IMR-90 (cell line): ENCODE data around the gene PRKCH. TPM values are rescaled to one million over a fixed set of nuclear protein-coding genes. Genes with fewer than 3 reads are reported as not detected.
A peak's percentile ranks its signal among the peaks of the same experiment; 100 is the strongest.

Experiments used
- ATAC-seq: fragments of 200-7000 bp; cut with Tn5 transposase; 2 replicates; pipeline ENCODE4 v1.9.1; 2020; ENCODE audit warnings: low read depth, mild to moderate bottlenecking, moderate library complexity
- BruUV-seq: library from RNA; stranded (reverse); fragments of 400-500 nt; replicated peaks from 2 replicates; lab custom pipeline; 2021; lab: Mats Ljungman, UMichigan
- CTCF ChIA-PET: fragments of 300-600 bp; formaldehyde crosslinking; extraction: SDS; loops from one replicate; lab custom pipeline; 2021; ENCODE audit warnings: antibody characterized with exemption; lab: Yijun Ruan, JAX
- POLR2A ChIA-PET: fragments of 300-600 bp; sonication (Branson Sonifier 250); formaldehyde crosslinking; loops from one replicate; lab custom pipeline; 2022; ENCODE audit warnings: antibody characterized with exemption; ENCODE audit not compliant: unreplicated experiment; lab: Charles Lee
- DNase-seq: peaks from one replicate; pipeline ENCODE4 v3.0.0; 2013
- H2AFZ ChIP-seq: replicated peaks from 2 replicates; pipeline ENCODE3; 2013; ENCODE audit warnings: low read length, mild to moderate bottlenecking; ENCODE audit not compliant: poor library complexity
- H2AK5ac ChIP-seq: 2 replicates; pipeline ENCODE4 v1.6.1; 2013; ENCODE audit warnings: low read depth, low read length, inconsistent platforms
- H2AK9ac ChIP-seq: replicated peaks from 2 replicates; pipeline ENCODE3; 2013; ENCODE audit warnings: mild to moderate bottlenecking, low read depth, low read length, moderate library complexity; ENCODE audit not compliant: poor library complexity
- H2BK120ac ChIP-seq: 2 replicates; pipeline ENCODE4 v1.6.1; 2013; ENCODE audit warnings: low read depth, low read length, inconsistent platforms
- H2BK15ac ChIP-seq: 3 replicates; pipeline ENCODE4 v1.6.1; 2013; ENCODE audit warnings: low read depth, low read length, inconsistent platforms
- H2BK20ac ChIP-seq: 2 replicates; pipeline ENCODE4 v1.6.1; 2013; ENCODE audit warnings: low read depth, mild to moderate bottlenecking, inconsistent platforms, low read length, moderate library complexity
- H2BK5ac ChIP-seq: 2 replicates; pipeline ENCODE4 v1.6.1; 2013; ENCODE audit warnings: mild to moderate bottlenecking, low read depth, low read length, inconsistent platforms; ENCODE audit not compliant: poor library complexity, severe bottlenecking
- H3K14ac ChIP-seq: replicated peaks from 2 replicates; pipeline ENCODE4 v1.6.1; 2013; ENCODE audit warnings: low read depth, low read length, inconsistent platforms
- H3K18ac ChIP-seq: 2 replicates; pipeline ENCODE4 v1.6.1; 2013; ENCODE audit warnings: low read depth, low read length, control low read depth
- H3K23ac ChIP-seq: 2 replicates; pipeline ENCODE4 v1.6.1; 2013; ENCODE audit warnings: low read depth, low read length, inconsistent platforms
- H3K27ac ChIP-seq: 2 replicates; pipeline ENCODE4 v1.5.1; 2013; ENCODE audit warnings: mild to moderate bottlenecking, control low read depth, low read length; ENCODE audit not compliant: insufficient read depth
- H3K27me3 ChIP-seq: 2 replicates; pipeline ENCODE4 v1.6.1; 2013; ENCODE audit warnings: low read length; ENCODE audit not compliant: control insufficient read depth, insufficient read depth
- H3K36me3 ChIP-seq: 2 replicates; pipeline ENCODE4 v1.6.1; 2013; ENCODE audit warnings: low read length, mixed read lengths; ENCODE audit not compliant: control insufficient read depth, insufficient read depth
- H3K4ac ChIP-seq: 2 replicates; pipeline ENCODE4 v1.6.1; 2013; ENCODE audit warnings: low read depth, low read length, inconsistent platforms
- H3K4me1 ChIP-seq: 2 replicates; pipeline ENCODE4 v1.6.1; 2013; ENCODE audit warnings: low read length, mixed read lengths; ENCODE audit not compliant: control insufficient read depth, insufficient read depth
- H3K4me2 ChIP-seq: 2 replicates; pipeline ENCODE4 v1.6.1; 2013; ENCODE audit warnings: low read depth, mild to moderate bottlenecking, control low read depth, low read length, moderate library complexity
- H3K4me3 ChIP-seq: 2 replicates; pipeline ENCODE4 v1.5.1; 2013; ENCODE audit warnings: low read depth, mild to moderate bottlenecking, control low read depth, low read length, moderate library complexity; ENCODE audit not compliant: insufficient read depth
- H3K56ac ChIP-seq: 2 replicates; pipeline ENCODE4 v1.6.1; 2013; ENCODE audit warnings: low read length, inconsistent platforms; ENCODE audit not compliant: insufficient read depth; ENCODE audit errors: extremely low read depth
- H3K79me1 ChIP-seq, 2 experiments: 2 replicates each; pipeline ENCODE4 v1.6.1; 2013; ENCODE audit warnings: low read length in 2 of 2, inconsistent platforms in 1 of 2, low read depth in 1 of 2
- H3K9ac ChIP-seq: 2 replicates; pipeline ENCODE4 v1.6.1; 2013; ENCODE audit warnings: low read depth, low read length, control low read depth
- H3K9me1 ChIP-seq: 2 replicates; pipeline ENCODE4 v1.6.1; 2013; ENCODE audit warnings: low read length, inconsistent platforms; ENCODE audit not compliant: insufficient read depth
- H3K9me3 ChIP-seq: 2 replicates; pipeline ENCODE4 v1.6.1; 2013; ENCODE audit warnings: low read length; ENCODE audit not compliant: control insufficient read depth, insufficient read depth
- H4K20me1 ChIP-seq: 2 replicates; pipeline ENCODE4 v1.6.1; 2013; ENCODE audit warnings: low read length, inconsistent platforms; ENCODE audit not compliant: insufficient read depth
- H4K5ac ChIP-seq: 2 replicates; pipeline ENCODE4 v1.6.1; 2013; ENCODE audit warnings: mild to moderate bottlenecking, low read depth, low read length, control low read depth
- H4K8ac ChIP-seq, 2 experiments: 2 replicates each; pipeline ENCODE4 v1.6.1; 2013; ENCODE audit warnings: low read depth in 2 of 2, low read length in 2 of 2, control low read depth in 1 of 2, inconsistent platforms in 1 of 2
- H4K91ac ChIP-seq: 2 replicates; pipeline ENCODE4 v1.6.1; 2013; ENCODE audit warnings: low read depth, low read length, inconsistent platforms; ENCODE audit not compliant: insufficient read depth
- BHLHE40 ChIP-seq: fragments of 150-350 bp; IDR thresholded peaks from 2 replicates; pipeline ENCODE4 v1.6.1; 2016; ENCODE audit warnings: mild to moderate bottlenecking, low read depth, low read length
- CEBPB ChIP-seq: IDR thresholded peaks from 2 replicates; pipeline ENCODE4 v1.6.1; 2012; ENCODE audit warnings: low read depth, low read length, improper control_type of control experiment
- CHD1 ChIP-seq: IDR thresholded peaks from 2 replicates; pipeline ENCODE4 v1.6.1; 2012; ENCODE audit warnings: low read depth, low read length, improper control_type of control experiment
- FOS ChIP-seq: fragments of 150-350 bp; IDR thresholded peaks from 2 replicates; pipeline ENCODE4 v1.6.1; 2016; ENCODE audit warnings: low read depth, low read length
- MXI1 ChIP-seq: IDR thresholded peaks from 2 replicates; pipeline ENCODE4 v1.6.1; 2012; ENCODE audit warnings: low read depth, mild to moderate bottlenecking, low read length, moderate library complexity, borderline replicate concordance
- NFE2L2 ChIP-seq: fragments of 150-350 bp; IDR thresholded peaks from 2 replicates; pipeline ENCODE4 v1.6.1; 2016; ENCODE audit warnings: low read depth, mild to moderate bottlenecking, low read length
- POLR2A ChIP-seq: IDR thresholded peaks from 2 replicates; pipeline ENCODE4 v1.6.1; 2012; ENCODE audit warnings: mild to moderate bottlenecking, low read depth, low read length
- RCOR1 ChIP-seq: IDR thresholded peaks from 2 replicates; pipeline ENCODE4 v1.6.1; 2012; ENCODE audit warnings: mild to moderate bottlenecking, low read length, improper control_type of control experiment; ENCODE audit not compliant: insufficient replicate concordance
- RFX5 ChIP-seq: IDR thresholded peaks from 2 replicates; pipeline ENCODE4 v1.8.0; 2012; ENCODE audit warnings: low read depth, mild to moderate bottlenecking, low read length, moderate library complexity
- WGBS, 2 experiments: methylation state at CpG; one replicate each; pipeline versions ENCODE4 v1.1.5 to v1.1.7; 2013; ENCODE audit warnings: missing lambda C conversion rate in 2 of 2; ENCODE audit not compliant: insufficient read length in 1 of 2; ENCODE audit errors: extremely low coverage in 2 of 2; 5-methylcytosine and 5-hydroxymethylcytosine counted together
- dilution Hi-C: fragments of 300-500 bp; cut with HindIII; formaldehyde crosslinking; loops from one replicate; pipeline ENCODE4 v1.14.3; 2018; ENCODE audit warnings: low sequenced_read_pairs; ENCODE audit not compliant: unreplicated experiment
- in situ Hi-C: fragments of 300-500 bp; cut with MboI; formaldehyde crosslinking; loops from 3 replicates; pipeline ENCODE4 v1.14.3; 2019; ENCODE audit warnings: low sequenced_read_pairs, inconsistent platforms, mixed read lengths
- intact Hi-C: fragments of 100-400 bp; cut with micrococcal nuclease; formaldehyde crosslinking; loops from 2 replicates; pipeline ENCODE4 v1.10.0; 2022
- polyA plus RNA-seq, 3 experiments: library from polyadenylated mRNA; depleted of rRNA; stranded (reverse); fragments of >200 nt; gene quantifications; 2 replicates each; pipeline ENCODE4 v1.2.3, GENCODE V29; 2012; ENCODE audit warnings: low replicate concordance in 1 of 3
- total RNA-seq: library from RNA; depleted of rRNA; stranded (reverse); fragments of >200 nt; gene quantifications from 2 replicates; pipeline ENCODE4 v1.2.3, GENCODE V29; 2012
- TF ChIP-seq, protein P1 (sequence below): conservative IDR thresholded peaks from 2 replicates; pipeline ENCODE4 v1.5.1; 2012; ENCODE audit warnings: mild to moderate bottlenecking, low read depth, low read length, improper control_type of control experiment
- TF ChIP-seq, protein P2 (sequence below): fragments of 150-350 bp; IDR thresholded peaks from 2 replicates; pipeline ENCODE4 v1.6.1; 2017; ENCODE audit warnings: mild to moderate bottlenecking, antibody characterized with exemption, low read length, low read depth

The PRKCH gene
- total and polyA plus RNA-seq, 2 of the 4 experiments (the other 2 are of a cell fraction) = 1.6 to 2.3 TPM

DNA sequence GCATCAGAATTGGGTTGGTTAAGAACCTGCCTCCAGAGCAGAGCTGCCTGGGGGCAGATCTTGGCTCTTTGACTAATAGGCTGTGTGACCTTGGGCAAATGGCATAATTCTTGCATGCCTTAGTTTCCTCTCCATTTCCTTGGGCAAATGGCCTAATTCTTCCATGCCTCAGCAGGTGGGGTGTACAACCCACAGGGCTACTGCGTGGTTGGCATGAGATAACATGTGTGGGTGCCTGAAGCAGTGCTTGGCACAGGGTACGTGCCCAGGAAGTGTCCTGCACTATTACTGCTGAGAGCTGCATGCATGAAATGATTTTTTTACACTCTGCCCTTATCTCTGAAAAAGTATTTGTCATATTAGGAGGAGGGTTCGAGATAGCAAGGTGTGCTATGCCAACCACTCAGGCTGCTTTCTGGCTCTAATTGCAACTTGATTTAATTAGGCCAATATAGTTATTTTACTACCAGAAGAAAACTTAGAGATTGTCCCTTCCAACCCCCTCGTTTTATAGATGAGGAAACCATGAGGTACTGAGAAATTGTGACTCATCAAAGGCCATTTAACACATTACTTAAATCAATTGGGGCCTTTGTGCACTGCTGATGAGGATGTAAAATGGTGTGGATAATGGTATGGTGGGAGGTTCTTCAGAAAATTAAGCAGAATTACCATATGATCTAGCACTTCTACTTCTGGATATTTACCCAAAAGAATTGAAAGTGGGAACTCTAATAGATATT, 212.3 kb downstream of the PRKCH start:
- ChIA-PET POLR2A (no interaction called here), CTCF (no interaction called here)
- BruUV-seq = no TSS peak
- Histone ChIP-seq H2BK15ac (peak overlapping the region; percentile 42; the same call in 1 of the 3 replicates), H2AK5ac (peak overlapping the region; percentile 78), H3K9ac (no peak overlapping the region), H4K8ac (no peak overlapping the region; a peak in 1 of 4 replicates), H4K20me1 (no peaks in the 10 kb centered on the region), H2AFZ (no peak overlapping the region), H3K18ac (0 out of 2 replicates have a peak overlapping the region, but pooled peaks have one; percentile 44), H3K27ac (no peak overlapping the region), H3K4me2 (no peak overlapping the region), H2AK9ac (no peak overlapping the region), H2BK20ac (no peak overlapping the region), H4K5ac (no peak overlapping the region; the same call in 1 of the 2 replicates), H3K36me3 (no peaks in the 10 kb centered on the region), H3K4ac (0 out of 2 replicates have a peak overlapping the region, but pooled peaks have one; percentile 34), H3K4me3 (no peak overlapping the region), H2BK5ac (peak overlapping the region; percentile 13), H3K4me1 (peaks cover 34% of the 10 kb centered on the region), H3K27me3 (no peaks in the 10 kb centered on the region), H3K14ac (peak overlapping the region; percentile 50; the same call in 1 of the 2 replicates), H3K56ac (no peak overlapping the region), H4K91ac (peak overlapping the region; percentile 38; the same call in 1 of the 2 replicates), H2BK120ac (peak overlapping the region; percentile 37; the same call in 1 of the 2 replicates), H3K9me3 (no peaks in the 10 kb centered on the region), H3K79me1 (peaks cover 7 to 9% of the 10 kb centered on the region in 2 experiments; a peak in 3 of 4 replicates), H3K9me1 (peaks cover 26% of the 10 kb centered on the region), H3K23ac (no peak overlapping the region)
- TF ChIP-seq NFE2L2 (no peak), POLR2A (no peak), CEBPB (no peak), FOS (no peak), BHLHE40 (no peak), RFX5 (no peak), RCOR1 (no peak), MXI1 (no peak), CHD1 (no peak)
- TF ChIP-seq, protein P1, sequence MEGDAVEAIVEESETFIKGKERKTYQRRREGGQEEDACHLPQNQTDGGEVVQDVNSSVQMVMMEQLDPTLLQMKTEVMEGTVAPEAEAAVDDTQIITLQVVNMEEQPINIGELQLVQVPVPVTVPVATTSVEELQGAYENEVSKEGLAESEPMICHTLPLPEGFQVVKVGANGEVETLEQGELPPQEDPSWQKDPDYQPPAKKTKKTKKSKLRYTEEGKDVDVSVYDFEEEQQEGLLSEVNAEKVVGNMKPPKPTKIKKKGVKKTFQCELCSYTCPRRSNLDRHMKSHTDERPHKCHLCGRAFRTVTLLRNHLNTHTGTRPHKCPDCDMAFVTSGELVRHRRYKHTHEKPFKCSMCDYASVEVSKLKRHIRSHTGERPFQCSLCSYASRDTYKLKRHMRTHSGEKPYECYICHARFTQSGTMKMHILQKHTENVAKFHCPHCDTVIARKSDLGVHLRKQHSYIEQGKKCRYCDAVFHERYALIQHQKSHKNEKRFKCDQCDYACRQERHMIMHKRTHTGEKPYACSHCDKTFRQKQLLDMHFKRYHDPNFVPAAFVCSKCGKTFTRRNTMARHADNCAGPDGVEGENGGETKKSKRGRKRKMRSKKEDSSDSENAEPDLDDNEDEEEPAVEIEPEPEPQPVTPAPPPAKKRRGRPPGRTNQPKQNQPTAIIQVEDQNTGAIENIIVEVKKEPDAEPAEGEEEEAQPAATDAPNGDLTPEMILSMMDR = no peak
- TF ChIP-seq, protein P2, sequence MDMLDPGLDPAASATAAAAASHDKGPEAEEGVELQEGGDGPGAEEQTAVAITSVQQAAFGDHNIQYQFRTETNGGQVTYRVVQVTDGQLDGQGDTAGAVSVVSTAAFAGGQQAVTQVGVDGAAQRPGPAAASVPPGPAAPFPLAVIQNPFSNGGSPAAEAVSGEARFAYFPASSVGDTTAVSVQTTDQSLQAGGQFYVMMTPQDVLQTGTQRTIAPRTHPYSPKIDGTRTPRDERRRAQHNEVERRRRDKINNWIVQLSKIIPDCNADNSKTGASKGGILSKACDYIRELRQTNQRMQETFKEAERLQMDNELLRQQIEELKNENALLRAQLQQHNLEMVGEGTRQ = no peak
- ATAC-seq = no peak
- in situ Hi-C loops = no loop called here
- intact Hi-C loops = no loop called here
- dilution Hi-C loops = no loop called here
- WGBS, 2 experiments = no CpG with 5 or more reads among the region's 4 CpGs
- no peak for DNase-seq
